GM23338 (cell line): Measurements from ENCODE around the gene ADAMTS13. TPM values are rescaled to one million over a fixed set of nuclear protein-coding genes. Genes with fewer than 3 reads are reported as not detected.

Source experiments
- ATAC-seq: fragments of 200-7000 bp; cut with Tn5 transposase; 3 replicates; pipeline ENCODE4 v1.9.1; 2020
- DNase-seq: peaks from one replicate; pipeline ENCODE4 v3.0.0-alpha.2; 2015; ENCODE audit warnings: low spot score
- H2AFZ ChIP-seq: fragments of 200-600 bp; sonication (generic); 2 replicates; pipeline ENCODE4 v1.8.0; 2016; ENCODE audit warnings: antibody characterized with exemption, mild to moderate bottlenecking, moderate library complexity
- H3F3A ChIP-seq: fragments of 200-600 bp; sonication (generic); replicated peaks from 2 replicates; pipeline ENCODE4 v1.8.0; 2017; ENCODE audit warnings: antibody characterized with exemption, mixed run types, low read depth
- H3K27ac ChIP-seq: fragments of 200-600 bp; sonication (generic); 2 replicates; pipeline ENCODE4 v1.6.1; 2016; ENCODE audit warnings: low read depth
- H3K27me3 ChIP-seq: fragments of 200-600 bp; sonication (generic); 2 replicates; pipeline ENCODE4 v1.8.0; 2016; ENCODE audit warnings: mild to moderate bottlenecking, mixed run types, moderate library complexity; ENCODE audit not compliant: insufficient read depth
- H3K36me3 ChIP-seq: fragments of 200-600 bp; sonication (generic); 2 replicates; pipeline ENCODE4 v1.8.0; 2016; ENCODE audit warnings: mild to moderate bottlenecking; ENCODE audit not compliant: insufficient read depth
- H3K4me1 ChIP-seq: fragments of 200-600 bp; sonication (generic); 2 replicates; pipeline ENCODE4 v1.8.0; 2016; ENCODE audit warnings: mild to moderate bottlenecking, moderate library complexity; ENCODE audit not compliant: insufficient read depth
- H3K4me2 ChIP-seq: fragments of 200-600 bp; sonication (generic); 2 replicates; pipeline ENCODE4 v1.7.1; 2017; ENCODE audit warnings: mixed run types
- H3K4me3 ChIP-seq: fragments of 200-600 bp; sonication (generic); 2 replicates; pipeline ENCODE4 v1.6.1; 2016; ENCODE audit warnings: mixed run types
- H3K79me2 ChIP-seq: fragments of 200-600 bp; sonication (generic); replicated peaks from 2 replicates; pipeline ENCODE4 v1.8.0; 2017; ENCODE audit warnings: mild to moderate bottlenecking; ENCODE audit not compliant: insufficient read depth
- H3K9me2 ChIP-seq: fragments of 200-600 bp; sonication (generic); 2 replicates; pipeline ENCODE4 v1.8.0; 2017; ENCODE audit not compliant: insufficient read depth
- H4K20me1 ChIP-seq: fragments of 200-600 bp; sonication (generic); replicated peaks from 2 replicates; pipeline ENCODE4 v1.8.0; 2017; ENCODE audit warnings: mild to moderate bottlenecking; ENCODE audit not compliant: insufficient read depth
- H3K27ac Mint-ChIP-seq: 2 replicates; pipeline ENCODE4 v1.8.0; 2020; ENCODE audit warnings: inconsistent platforms, mild to moderate bottlenecking, moderate library complexity, mixed read lengths
- H3K27me3 Mint-ChIP-seq: 3 replicates; pipeline ENCODE4 v1.8.0; 2022; ENCODE audit warnings: low read depth, mild to moderate bottlenecking, moderate library complexity, mixed read lengths, inconsistent platforms; ENCODE audit not compliant: insufficient read depth, poor library complexity
- H3K36me3 Mint-ChIP-seq: 3 replicates; pipeline ENCODE4 v1.8.0; 2021; ENCODE audit warnings: low read depth, mild to moderate bottlenecking, inconsistent platforms, moderate library complexity, mixed read lengths
- H3K4me1 Mint-ChIP-seq: 3 replicates; pipeline ENCODE4 v1.8.0; 2020; ENCODE audit warnings: mild to moderate bottlenecking, inconsistent platforms, mixed read lengths
- H3K4me3 Mint-ChIP-seq: 3 replicates; pipeline ENCODE4 v1.8.0; 2021; ENCODE audit warnings: moderate library complexity, mild to moderate bottlenecking, inconsistent platforms, mixed read lengths
- H3K9me3 Mint-ChIP-seq: 3 replicates; pipeline ENCODE4 v1.8.0; 2020; ENCODE audit warnings: moderate library complexity, mild to moderate bottlenecking, inconsistent platforms, mixed read lengths
- CREB1 ChIP-seq: fragments of 250-450 bp; sonication (Bioruptor Pico); IDR thresholded peaks from 2 replicates; pipeline ENCODE4 v1.5.0; 2020; ENCODE audit warnings: low read depth, mild to moderate bottlenecking, moderate library complexity
- CTCF ChIP-seq, 2 experiments: fragments of 200-600 bp in 1 of 2; sonication (generic) in 1 of 2; conservative IDR thresholded peaks; 2 replicates each; pipeline versions ENCODE4 v1.5.1 to v1.6.1; 2016 to 2017; ENCODE audit warnings: antibody characterized with exemption in 2 of 2, low read depth in 2 of 2, mild to moderate bottlenecking in 2 of 2, moderate library complexity in 1 of 2
- ETS1 ChIP-seq: IDR thresholded peaks from 2 replicates; pipeline ENCODE4 v1.6.1; 2016; ENCODE audit warnings: antibody characterized with exemption
- EZH2 ChIP-seq: fragments of 200-600 bp; sonication (generic); IDR thresholded peaks from one replicate; pipeline ENCODE4 v1.8.0; 2017; ENCODE audit warnings: antibody characterized with exemption, mild to moderate bottlenecking, low read depth; ENCODE audit not compliant: unreplicated experiment
- EZH2phosphoT487 ChIP-seq: fragments of 200-600 bp; sonication (generic); IDR thresholded peaks from one replicate; pipeline ENCODE4 v1.8.1; 2018; ENCODE audit warnings: antibody characterized with exemption; ENCODE audit not compliant: unreplicated experiment
- JUNB ChIP-seq: IDR thresholded peaks from one replicate; pipeline ENCODE4 v1.6.1; 2016; ENCODE audit warnings: antibody characterized with exemption; ENCODE audit not compliant: unreplicated experiment
- NANOG ChIP-seq: IDR thresholded peaks from 2 replicates; pipeline ENCODE4 v1.6.1; 2016; ENCODE audit warnings: antibody characterized with exemption, borderline replicate concordance
- POLR2AphosphoS5 ChIP-seq: IDR thresholded peaks from 2 replicates; pipeline ENCODE4 v1.6.1; 2016; ENCODE audit warnings: antibody characterized with exemption, low read depth
- REST ChIP-seq: IDR thresholded peaks from one replicate; pipeline ENCODE4 v1.6.1; 2018; ENCODE audit warnings: antibody characterized with exemption; ENCODE audit not compliant: unreplicated experiment
- STAT1 ChIP-seq: IDR thresholded peaks from one replicate; pipeline ENCODE4 v1.6.1; 2016; ENCODE audit warnings: antibody characterized with exemption; ENCODE audit not compliant: unreplicated experiment
- ZNF114 ChIP-seq: fragments of 250-450 bp; sonication (Bioruptor Pico); IDR thresholded peaks from 2 replicates; pipeline ENCODE4 v1.5.0; 2020; ENCODE audit warnings: mild to moderate bottlenecking, moderate library complexity
- ZNF331 ChIP-seq: fragments of 250-450 bp; sonication (Bioruptor Pico); IDR thresholded peaks from 2 replicates; pipeline ENCODE4 v1.5.0; 2020; ENCODE audit warnings: low read depth, mild to moderate bottlenecking, moderate library complexity
- ZNF462 ChIP-seq: fragments of 250-450 bp; sonication (Bioruptor Pico); IDR thresholded peaks from 2 replicates; pipeline ENCODE4 v1.5.0; 2020; ENCODE audit warnings: mild to moderate bottlenecking, moderate library complexity
- polyA plus RNA-seq: library from polyadenylated mRNA; unstranded; fragments of >200 nt; fragmentation: Nextera tagmentation; extraction: Ambion mirVana; gene quantifications from 2 replicates; pipeline ENCODE4 v1.2.1, GENCODE V29; 2016
- total RNA-seq: library from RNA; depleted of rRNA; stranded (reverse); fragments of >200 nt; shearing (Covaris generic); gene quantifications from 2 replicates; pipeline ENCODE4 v1.2.3, GENCODE V29; 2014

Gene ADAMTS13
- total and polyA plus RNA-seq, 2 experiments from 2014 or later: 6.0 TPM

GRCh38 chr9:133375724-133376654 is 46.2 kb upstream of the ADAMTS13 start, which contains the start of the genes STKLD1 and SURF4:
Gene STKLD1, plus strand, starts transcription at chr9:133376366. Its CDS starts 108 bp downstream, at chr9:133376474.
Gene SURF4, minus strand, starts transcription at chr9:133376060. Its CDS starts 91 bp downstream, at chr9:133375969.
- Histone ChIP-seq H3K36me3 (peaks cover 7% of the 10 kb centered on the region; the same call in 1 of the 2 replicates), H3K4me3 (peak within 1 kb of the TSS; percentile 98), H3F3A (no peaks in the 10 kb centered on the region), H3K4me2 (peak within 1 kb of the TSS; percentile 90), H3K27me3 (peaks cover 13% of the 10 kb centered on the region), H3K27ac (no peak within 1 kb of the TSS; the same call in 1 of the 2 replicates), H3K79me2 (peaks cover 45% of the 10 kb centered on the region), H3K4me1 (peaks cover 10% of the 10 kb centered on the region; the same call in 1 of the 2 replicates), H4K20me1 (peaks cover 38% of the 10 kb centered on the region), H3K9me2 (no peaks in the 10 kb centered on the region), H2AFZ (peak within 1 kb of the TSS; percentile 72; the same call in 1 of the 2 replicates)
- peak; percentile 70 for TF ChIP-seq POLR2AphosphoS5
- no peak for TF ChIP-seq ZNF331
- no peak for TF ChIP-seq EZH2
- TF ChIP-seq EZH2phosphoT487: no peak
- no peak for TF ChIP-seq NANOG
- no peak; the same call in 1 of the 2 replicates for TF ChIP-seq ETS1
- no peak for TF ChIP-seq REST
- no peak for TF ChIP-seq ZNF114
- TF ChIP-seq JUNB: no peak
- TF ChIP-seq CTCF (conservative IDR thresholded peaks at IDR 0.05; ENCODE audit: low read depth in 2 of 2): no peak
- TF ChIP-seq CREB1 (CRISPR knock-in tag): peak; percentile 81
- TF ChIP-seq STAT1: no peak
- no peak for TF ChIP-seq ZNF462 (CRISPR knock-in tag)
- Mint-ChIP-seq H3K9me3 (peaks cover 14% of the 10 kb centered on the region; the same call in 2 of the 3 replicates), H3K4me1 (peaks cover 14% of the 10 kb centered on the region), H3K36me3 (peaks cover 23% of the 10 kb centered on the region), H3K4me3 (peak within 1 kb of the TSS; percentile 98), H3K27me3 (peaks cover 29% of the 10 kb centered on the region), H3K27ac (peak within 1 kb of the TSS; percentile 91)
- ATAC-seq (peak; percentile 90), DNase-seq (peak; percentile 98)
